Suprapubic skin (tissue), 4 donors: ENCODE data around the gene COL8A1. TPM values are rescaled to one million over a fixed set of nuclear protein-coding genes. Genes with fewer than 3 reads are reported as not detected.
A peak's percentile ranks its signal among the peaks of the same experiment; 100 is the strongest.

Experiments used
- DNase-seq, 2 donors: peaks; one replicate each; pipeline ENCODE4 v3.0.0-alpha.2; 2019; ENCODE audit warnings: low spot score in 2 of 2
- H3K27ac ChIP-seq: fragments of 200-600 bp; sonication (generic); one replicate; pipeline ENCODE4 v1.5.1; 2019
- H3K27me3 ChIP-seq: fragments of 200-600 bp; sonication (generic); one replicate; pipeline ENCODE4 v1.5.1; 2019
- H3K36me3 ChIP-seq: fragments of 200-600 bp; sonication (generic); one replicate; pipeline ENCODE4 v1.5.1; 2019
- H3K4me1 ChIP-seq: fragments of 200-600 bp; sonication (generic); one replicate; pipeline ENCODE4 v1.5.1; 2019
- H3K4me3 ChIP-seq: fragments of 200-600 bp; sonication (generic); one replicate; pipeline ENCODE4 v1.5.1; 2019; ENCODE audit warnings: mild to moderate bottlenecking
- H3K9me3 ChIP-seq: fragments of 200-600 bp; sonication (generic); one replicate; pipeline ENCODE4 v1.5.1; 2019
- EP300 ChIP-seq: sonication (generic); formaldehyde crosslinking; IDR thresholded peaks from one replicate; pipeline ENCODE4 v1.6.1; 2017; ENCODE audit warnings: antibody characterized with exemption
- POLR2A ChIP-seq, 2 donors: fragments of 450-650 bp; IDR thresholded peaks; one replicate each; pipeline ENCODE4 v1.6.1; 2017; ENCODE audit warnings: antibody characterized with exemption in 2 of 2, mild to moderate bottlenecking in 2 of 2, moderate library complexity in 2 of 2
- POLR2AphosphoS5 ChIP-seq, 3 donors: sonication (generic); formaldehyde crosslinking; IDR thresholded peaks; one replicate each; pipeline ENCODE4 v1.6.1; 2017; ENCODE audit warnings: antibody characterized with exemption in 3 of 3
- WGBS: methylation state at CpG from one replicate; pipeline ENCODE4 v1.1.5; 2018; 5-methylcytosine and 5-hydroxymethylcytosine counted together
- total RNA-seq, 4 donors: library from RNA; depleted of rRNA; stranded (reverse); fragments of >200 nt; gene quantifications; one replicate each; pipeline ENCODE4 v1.1.0, GENCODE V29; 2016
- TF ChIP-seq, protein P1 (sequence below), 2 donors: fragments of 200-600 bp in 1 of 2; fragments of 450-650 bp in 1 of 2; sonication (generic) in 1 of 2; IDR thresholded peaks; one replicate each; pipeline ENCODE4 v1.5.1; 2016 to 2019; ENCODE audit warnings: antibody characterized with exemption in 2 of 2, mild to moderate bottlenecking in 1 of 2, moderate library complexity in 1 of 2

Gene COL8A1
- total RNA-seq, 4 donors from 2014 or later = 3.2 to 14.9 (median 5.6) TPM

DNA sequence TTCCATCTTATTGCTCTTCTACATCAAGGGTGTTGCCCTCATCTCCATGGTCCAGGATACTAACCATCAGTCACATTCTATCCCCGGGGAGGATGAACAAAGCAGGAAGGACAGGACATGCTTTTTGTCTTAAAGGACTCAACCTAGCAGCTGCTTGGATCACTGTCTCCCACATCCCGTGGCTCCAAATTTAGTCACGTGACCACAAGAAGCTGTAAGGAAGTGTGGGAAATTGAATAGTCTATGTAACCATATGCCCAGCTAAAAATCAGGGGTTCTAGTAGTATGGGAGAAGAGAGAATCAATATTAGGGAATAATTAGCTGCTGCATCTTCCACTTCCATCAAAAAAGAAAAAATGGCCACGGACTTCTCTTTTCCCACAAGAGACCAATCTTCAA lies 161.0 kb downstream of the COL8A1 start:
- Histone ChIP-seq H3K27me3 (no peaks in the 10 kb centered on the region), H3K9me3 (peaks cover under 1% of the 10 kb centered on the region), H3K4me3 (no peak overlapping the region), H3K36me3 (no peaks in the 10 kb centered on the region), H3K27ac (no peak overlapping the region), H3K4me1 (no peaks in the 10 kb centered on the region)
- WGBS = 89% methylated on average over 4 of the region's 4 CpGs
- TF ChIP-seq POLR2A (IDR thresholded peaks at IDR 0.05) = no peak
- TF ChIP-seq EP300 = no peak
- TF ChIP-seq POLR2AphosphoS5 (IDR thresholded peaks at IDR 0.05) = no peak
- TF ChIP-seq, protein P1, sequence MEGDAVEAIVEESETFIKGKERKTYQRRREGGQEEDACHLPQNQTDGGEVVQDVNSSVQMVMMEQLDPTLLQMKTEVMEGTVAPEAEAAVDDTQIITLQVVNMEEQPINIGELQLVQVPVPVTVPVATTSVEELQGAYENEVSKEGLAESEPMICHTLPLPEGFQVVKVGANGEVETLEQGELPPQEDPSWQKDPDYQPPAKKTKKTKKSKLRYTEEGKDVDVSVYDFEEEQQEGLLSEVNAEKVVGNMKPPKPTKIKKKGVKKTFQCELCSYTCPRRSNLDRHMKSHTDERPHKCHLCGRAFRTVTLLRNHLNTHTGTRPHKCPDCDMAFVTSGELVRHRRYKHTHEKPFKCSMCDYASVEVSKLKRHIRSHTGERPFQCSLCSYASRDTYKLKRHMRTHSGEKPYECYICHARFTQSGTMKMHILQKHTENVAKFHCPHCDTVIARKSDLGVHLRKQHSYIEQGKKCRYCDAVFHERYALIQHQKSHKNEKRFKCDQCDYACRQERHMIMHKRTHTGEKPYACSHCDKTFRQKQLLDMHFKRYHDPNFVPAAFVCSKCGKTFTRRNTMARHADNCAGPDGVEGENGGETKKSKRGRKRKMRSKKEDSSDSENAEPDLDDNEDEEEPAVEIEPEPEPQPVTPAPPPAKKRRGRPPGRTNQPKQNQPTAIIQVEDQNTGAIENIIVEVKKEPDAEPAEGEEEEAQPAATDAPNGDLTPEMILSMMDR (IDR thresholded peaks at IDR 0.05) = no peak
- DNase-seq = no peak

DNA sequence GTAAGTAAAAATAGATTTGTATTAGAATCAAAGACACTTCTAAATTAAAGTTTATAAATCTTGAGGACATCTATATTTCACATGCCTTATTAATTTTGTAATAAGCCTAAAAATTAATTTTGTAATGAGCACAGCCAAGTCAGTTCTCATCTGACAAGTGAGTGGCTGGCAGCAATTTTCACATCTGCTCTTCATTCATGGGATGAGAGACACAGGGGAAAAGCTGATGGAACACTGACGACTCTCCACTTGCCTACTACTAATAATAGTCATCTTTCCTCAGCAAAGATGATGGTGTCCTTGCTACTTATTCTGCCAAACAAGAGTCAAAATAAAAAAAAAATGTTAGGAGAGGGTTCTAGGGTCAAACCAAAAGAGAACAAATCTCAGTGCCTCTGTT lies 164.9 kb downstream of the COL8A1 start:
- 72% methylated on average over 1 of the region's 1 CpG for WGBS
- H3K4me1 ChIP-seq = no peaks in the 10 kb centered on the region
- peaks cover 9% of the 10 kb centered on the region for H3K9me3 ChIP-seq
- no peak overlapping the region for H3K27ac ChIP-seq
- TF ChIP-seq, protein P1 (IDR thresholded peaks at IDR 0.05) = no peak
- no peak for TF ChIP-seq POLR2AphosphoS5 (IDR thresholded peaks at IDR 0.05)
- TF ChIP-seq POLR2A (IDR thresholded peaks at IDR 0.05) = no peak
- no peak for TF ChIP-seq EP300
- H3K36me3 ChIP-seq = no peaks in the 10 kb centered on the region
- no peak overlapping the region for H3K4me3 ChIP-seq
- no peaks in the 10 kb centered on the region for H3K27me3 ChIP-seq
- DNase-seq = no peak

DNA sequence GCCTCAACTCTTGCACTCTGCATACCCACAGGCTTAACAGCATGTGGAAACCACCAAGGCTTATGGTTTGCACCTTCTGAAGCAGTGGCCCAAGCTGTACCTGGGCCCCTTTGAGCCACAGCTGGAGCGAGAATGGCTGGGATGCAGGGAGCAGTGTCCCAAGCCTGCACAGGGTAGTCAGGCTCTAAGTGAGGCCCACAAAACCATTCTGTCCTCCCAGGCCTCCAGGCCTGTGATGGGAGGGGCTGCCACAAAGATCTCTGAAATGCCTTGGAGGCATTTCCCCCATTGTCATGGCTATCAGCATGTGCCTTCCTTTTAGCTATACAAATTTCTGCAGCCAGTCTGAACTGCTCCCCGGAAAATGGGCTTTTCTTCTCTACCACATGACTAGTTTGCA lies 166.8 kb downstream of the COL8A1 start:
- H3K9me3 ChIP-seq = peaks cover 9% of the 10 kb centered on the region
- DNase-seq = no peak
- TF ChIP-seq EP300 (no peak), POLR2A (IDR thresholded peaks at IDR 0.05) (no peak), POLR2AphosphoS5 (IDR thresholded peaks at IDR 0.05) (no peak)
- TF ChIP-seq, protein P1 (IDR thresholded peaks at IDR 0.05) = no peak
- WGBS = 100% methylated on average over 1 of the region's 2 CpGs
- H3K27ac ChIP-seq = no peak overlapping the region
- no peaks in the 10 kb centered on the region for H3K4me1 ChIP-seq
- H3K27me3 ChIP-seq = no peaks in the 10 kb centered on the region
- no peaks in the 10 kb centered on the region for H3K36me3 ChIP-seq
- no peak overlapping the region for H3K4me3 ChIP-seq

DNA sequence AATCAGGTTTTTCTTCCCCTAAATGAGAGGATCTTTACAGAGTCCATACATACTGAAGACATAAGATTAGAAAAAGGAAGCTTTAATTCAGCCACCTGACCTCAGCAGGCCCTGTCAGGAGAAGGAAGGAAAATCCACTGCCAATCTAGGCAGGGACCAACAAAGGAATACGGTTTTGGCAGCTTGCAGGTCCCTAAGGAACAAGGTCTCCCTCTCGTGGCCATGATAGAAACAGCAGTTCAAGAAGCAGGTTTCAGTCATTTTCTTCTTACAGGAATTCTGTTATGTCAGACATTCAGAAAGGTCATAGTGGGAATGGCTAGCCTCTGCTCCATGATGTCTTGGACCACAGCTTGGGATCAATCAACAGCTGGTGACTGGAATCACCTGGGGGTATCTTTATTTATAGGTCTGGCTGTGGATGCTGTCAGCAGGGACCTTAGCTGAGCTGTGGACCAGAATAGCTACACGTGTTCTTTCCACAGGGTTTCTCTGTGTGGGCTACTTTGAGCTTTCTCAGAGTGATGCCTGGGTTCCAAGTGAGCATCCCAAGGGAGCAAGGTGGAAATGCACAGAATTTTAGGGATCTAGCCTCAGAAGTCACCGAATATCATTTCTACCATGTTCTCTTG lies 169.9 kb downstream of the COL8A1 start:
- Histone ChIP-seq H3K27ac (no peak overlapping the region), H3K4me3 (no peak overlapping the region), H3K9me3 (peaks cover 9% of the 10 kb centered on the region), H3K27me3 (no peaks in the 10 kb centered on the region), H3K4me1 (no peaks in the 10 kb centered on the region), H3K36me3 (no peaks in the 10 kb centered on the region)
- DNase-seq = no peak
- TF ChIP-seq, protein P1 (IDR thresholded peaks at IDR 0.05) = peak; percentile 40 to 72
- no peak for TF ChIP-seq POLR2A (IDR thresholded peaks at IDR 0.05)
- WGBS = 49% methylated on average over 4 of the region's 4 CpGs

DNA sequence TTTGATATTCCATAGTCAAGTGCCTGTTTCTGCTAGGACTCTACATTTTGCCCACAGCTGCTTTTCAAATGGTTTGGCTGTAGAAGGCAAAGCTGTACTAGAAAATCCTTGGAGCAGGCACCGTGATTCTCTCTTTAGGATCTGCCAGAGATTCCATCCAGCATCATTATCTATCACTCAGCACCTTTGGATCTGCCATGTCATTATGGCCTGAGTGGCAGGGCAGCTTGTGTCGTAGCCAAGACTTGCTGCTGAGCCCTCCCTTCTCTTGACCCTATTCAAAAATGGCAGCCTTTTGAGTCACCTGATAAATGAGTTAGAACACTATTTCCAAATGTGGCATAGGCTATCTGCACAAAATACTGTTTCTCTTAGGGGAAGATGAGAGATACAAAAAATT lies 171.2 kb downstream of the COL8A1 start:
- WGBS = 100% methylated on average over 2 of the region's 2 CpGs
- peaks cover 7% of the 10 kb centered on the region for H3K9me3 ChIP-seq
- no peaks in the 10 kb centered on the region for H3K27me3 ChIP-seq

More for the DNA sequence above, 171.2 kb downstream of the COL8A1 start:
- no peak for TF ChIP-seq EP300
- no peak for TF ChIP-seq POLR2AphosphoS5 (IDR thresholded peaks at IDR 0.05)
- no peak for TF ChIP-seq POLR2A (IDR thresholded peaks at IDR 0.05)
- TF ChIP-seq, protein P1 (IDR thresholded peaks at IDR 0.05) = no peak
- no peak for DNase-seq
- no peak overlapping the region for H3K27ac ChIP-seq
- no peaks in the 10 kb centered on the region for H3K4me1 ChIP-seq
- no peaks in the 10 kb centered on the region for H3K36me3 ChIP-seq
- H3K4me3 ChIP-seq = no peak overlapping the region
